CD8-positive, alpha-beta memory T cell (primary cell): Measurements from ENCODE around the gene AADACL3. TPM values are rescaled to one million over a fixed set of nuclear protein-coding genes. Genes with fewer than 3 reads are reported as not detected.
"Not testable (repeated sequence)": the region's sequence is repeated elsewhere in the genome, so short reads cannot be mapped to it uniquely, and the experiment has no call there.

ENCODE experiments used
- CTCF ChIA-PET: fragments of 350-600 bp; sonication (Branson Sonifier 250); formaldehyde crosslinking; loops from one replicate; lab custom pipeline; 2021; ENCODE audit warnings: antibody characterized with exemption; lab: Charles Lee
- POLR2A ChIA-PET: fragments of 350-600 bp; sonication (Branson Sonifier 250); formaldehyde crosslinking; loops from one replicate; lab custom pipeline; 2021; ENCODE audit warnings: antibody characterized with exemption; lab: Charles Lee
- DNase-seq, 5 donors: peaks; one replicate each; pipeline versions ENCODE4 v3.0.0 to v3.0.0-alpha.2; 2020 to 2022; ENCODE audit warnings: mixed read lengths in 1 of 5
- H3K27ac ChIP-seq: one replicate; pipeline ENCODE4 v1.7.0; 2013; ENCODE audit warnings: low read depth, mild to moderate bottlenecking, low read length, moderate library complexity
- H3K27me3 ChIP-seq: 2 replicates; pipeline ENCODE4 v1.7.0; 2013; ENCODE audit warnings: low read length, mild to moderate bottlenecking; ENCODE audit not compliant: insufficient read depth, poor library complexity, severe bottlenecking
- H3K36me3 ChIP-seq: 2 replicates; pipeline ENCODE4 v1.7.0; 2013; ENCODE audit warnings: mild to moderate bottlenecking, low read length, moderate library complexity; ENCODE audit not compliant: insufficient read depth
- H3K4me1 ChIP-seq: 2 replicates; pipeline ENCODE4 v1.7.0; 2013; ENCODE audit warnings: mild to moderate bottlenecking, low read length, moderate library complexity; ENCODE audit not compliant: insufficient read depth
- H3K4me3 ChIP-seq: 2 replicates; pipeline ENCODE4 v1.7.0; 2013; ENCODE audit warnings: mild to moderate bottlenecking, low read length
- H3K9me3 ChIP-seq: 2 replicates; pipeline ENCODE4 v1.7.0; 2013; ENCODE audit warnings: mild to moderate bottlenecking, low read length
- H3K27ac Mint-ChIP-seq, 8 donors: one replicate each; pipeline ENCODE4 v1.8.0; 2020 to 2021; ENCODE audit warnings: mixed read lengths in 8 of 8, mild to moderate bottlenecking in 6 of 8, inconsistent platforms in 3 of 8, moderate library complexity in 3 of 8
- H3K27me3 Mint-ChIP-seq, 2 donors: one replicate each; pipeline ENCODE4 v1.8.0; 2020 to 2021; ENCODE audit warnings: mixed read lengths in 2 of 2, mild to moderate bottlenecking in 1 of 2, moderate library complexity in 1 of 2
- H3K36me3 Mint-ChIP-seq, 3 donors: one replicate each; pipeline ENCODE4 v1.8.0; 2020 to 2021; ENCODE audit warnings: mixed read lengths in 3 of 3, inconsistent platforms in 1 of 3, mild to moderate bottlenecking in 1 of 3
- H3K4me1 Mint-ChIP-seq, 3 donors: one replicate each; pipeline ENCODE4 v1.8.0; 2020 to 2021; ENCODE audit warnings: mixed read lengths in 3 of 3, inconsistent platforms in 1 of 3, mild to moderate bottlenecking in 1 of 3
- H3K4me3 Mint-ChIP-seq, 7 donors: one replicate each; pipeline ENCODE4 v1.8.0; 2020 to 2021; ENCODE audit warnings: mixed read lengths in 7 of 7, mild to moderate bottlenecking in 6 of 7, moderate library complexity in 4 of 7, inconsistent platforms in 2 of 7
- H3K9me3 Mint-ChIP-seq, 5 donors: one replicate each; pipeline ENCODE4 v1.8.0; 2020 to 2022; ENCODE audit warnings: mixed read lengths in 5 of 5, mild to moderate bottlenecking in 3 of 5, moderate library complexity in 2 of 5, inconsistent platforms in 1 of 5
- polyA plus RNA-seq: library from polyadenylated mRNA; unstranded; fragments of 300-500 nt; fragmentation: Illumina TruSeq; gene quantifications from one replicate; pipeline ENCODE4 v1.2.3, GENCODE V29; 2021
- total RNA-seq, 2 experiments: library from RNA; stranded (reverse); gene quantifications; one replicate each; pipeline ENCODE4 v1.2.3, GENCODE V29; 2021

Gene AADACL3
- total and polyA plus RNA-seq, 3 experiments from 2014 or later: not detected

DNA sequence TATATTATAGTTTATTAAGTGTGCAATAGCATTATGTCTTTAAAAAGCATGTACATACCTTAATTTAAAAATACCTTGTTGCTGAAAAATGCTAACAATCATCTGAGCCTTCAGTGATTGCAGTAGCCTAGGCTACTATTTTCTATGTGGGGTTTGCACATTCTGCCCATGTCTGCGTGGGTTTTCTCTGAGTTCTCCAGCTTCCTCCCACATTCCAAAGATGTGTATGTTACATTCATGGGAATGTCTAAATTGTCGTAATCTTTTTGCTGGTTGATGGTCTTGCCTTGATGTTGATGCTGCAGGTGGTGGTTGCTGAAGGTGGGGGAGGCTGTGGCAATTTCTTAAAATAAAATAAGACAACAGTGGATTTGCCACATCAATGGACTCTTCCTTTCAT lies 12.5 kb downstream of the AADACL3 start:
- Histone ChIP-seq H3K4me3 (no peak overlapping the region), H3K36me3 (no peaks in the 10 kb centered on the region), H3K27me3 (no peaks in the 10 kb centered on the region), H3K4me1 (no peaks in the 10 kb centered on the region), H3K27ac (no peak overlapping the region), H3K9me3 (no peaks in the 10 kb centered on the region)
- Mint-ChIP-seq H3K9me3 (peaks cover 12 to 33% (median 23%) of the 10 kb centered on the region in 5 donors), H3K27me3 (peaks cover 32 to 66% of the 10 kb centered on the region in 2 donors), H3K36me3 (peaks cover 0 to 8% (median 0%) of the 10 kb centered on the region in 3 donors), H3K27ac (no peak overlapping the region), H3K4me1 (no peaks in the 10 kb centered on the region), H3K4me3 (no peak overlapping the region)
- ChIA-PET POLR2A (no interaction called here), CTCF (no interaction called here)
- no peak for DNase-seq

DNA sequence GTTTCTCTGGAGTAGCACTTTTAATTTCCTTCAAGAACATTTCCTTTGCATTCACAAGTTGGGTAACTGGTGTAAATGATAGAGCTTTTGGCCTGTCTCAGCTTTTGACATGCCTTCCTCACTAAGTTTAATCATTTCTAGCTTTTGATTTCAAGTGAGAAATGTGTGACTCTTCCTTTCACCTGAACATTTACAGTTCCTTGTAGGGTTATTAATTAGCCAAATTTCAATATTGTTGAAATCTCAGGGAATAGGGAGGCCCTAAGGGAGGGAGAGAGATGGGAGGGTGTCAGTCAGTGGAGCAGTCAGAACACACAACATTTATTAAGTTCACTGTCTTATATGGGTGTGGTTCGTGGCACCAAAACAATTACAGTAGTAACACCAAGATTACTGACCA lies 14.2 kb downstream of the AADACL3 start:
- H3K27ac ChIP-seq: no peak overlapping the region
- no peaks in the 10 kb centered on the region for H3K4me1 ChIP-seq
- Mint-ChIP-seq H3K9me3 (peaks cover 12 to 37% (median 30%) of the 10 kb centered on the region in 5 donors), H3K36me3 (peaks cover 0 to 8% (median 0%) of the 10 kb centered on the region in 3 donors), H3K4me3 (no peak overlapping the region), H3K27ac (no peak overlapping the region), H3K4me1 (no peaks in the 10 kb centered on the region), H3K27me3 (peaks cover 41 to 74% of the 10 kb centered on the region in 2 donors)
- H3K4me3 ChIP-seq: no peak overlapping the region
- no peaks in the 10 kb centered on the region for H3K9me3 ChIP-seq
- no peaks in the 10 kb centered on the region for H3K36me3 ChIP-seq
- no peak for DNase-seq
- H3K27me3 ChIP-seq: no peaks in the 10 kb centered on the region
- ChIA-PET POLR2A (no interaction called here), CTCF (no interaction called here)

DNA sequence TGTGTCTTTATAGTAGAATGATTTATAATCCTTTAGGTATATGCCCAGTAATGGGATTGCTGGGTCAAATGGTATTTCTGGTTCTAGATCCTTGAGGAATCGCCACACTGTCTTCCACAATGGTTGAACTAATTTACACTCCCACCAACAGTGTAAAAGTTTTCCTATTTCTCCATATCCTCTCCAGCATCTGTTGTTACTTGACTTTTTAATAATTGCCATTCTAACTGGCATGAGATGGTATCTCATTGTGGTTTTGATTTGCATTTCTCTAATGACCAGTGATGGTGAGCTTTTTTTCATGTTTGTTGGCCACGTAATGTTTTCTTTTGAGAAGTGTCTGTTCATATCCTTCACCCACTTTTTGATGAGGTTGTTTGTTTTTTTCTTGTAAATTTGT lies 15.2 kb downstream of the AADACL3 start:
- CTCF ChIA-PET, H3K27ac ChIP-seq, H3K36me3 ChIP-seq, H3K9me3 ChIP-seq, H3K27me3 ChIP-seq, H3K4me3 ChIP-seq, H3K4me1 Mint-ChIP-seq, H3K4me3 Mint-ChIP-seq, DNase-seq, H3K4me1 ChIP-seq, POLR2A ChIA-PET, H3K27ac Mint-ChIP-seq, H3K36me3 Mint-ChIP-seq: not testable (repeated sequence)
- Mint-ChIP-seq H3K27me3 (peaks cover 43 to 76% of the 10 kb centered on the region in 2 donors), H3K9me3 (peaks cover 17 to 42% (median 35%) of the 10 kb centered on the region in 5 donors)

DNA sequence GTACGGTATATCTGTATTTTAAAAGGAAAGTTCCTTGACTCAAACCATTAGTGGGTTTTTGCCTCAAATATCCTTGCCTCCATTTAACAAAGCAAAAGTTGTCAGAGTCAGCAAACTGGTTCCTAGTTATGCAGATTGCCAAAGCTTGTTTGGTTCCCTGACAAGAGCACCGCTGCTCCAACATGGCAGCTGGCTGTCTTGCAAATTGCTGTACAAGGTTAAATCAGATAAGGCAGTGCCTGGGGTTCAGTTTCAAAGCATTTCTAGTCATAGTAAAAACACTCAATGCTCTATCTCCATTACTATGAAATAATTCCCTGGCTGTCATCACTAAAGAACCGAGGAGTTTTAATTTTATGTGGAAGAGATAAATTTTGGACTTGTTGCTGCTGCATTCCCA lies 18.7 kb downstream of the AADACL3 start:
- peaks cover 40 to 87% of the 10 kb centered on the region in 2 donors for H3K27me3 Mint-ChIP-seq
- no peak overlapping the region for H3K4me3 Mint-ChIP-seq
- peaks cover 28 to 56% (median 46%) of the 10 kb centered on the region in 5 donors for H3K9me3 Mint-ChIP-seq
- no peak overlapping the region for H3K27ac ChIP-seq
- CTCF ChIA-PET: no interaction called here
- no peaks in the 10 kb centered on the region for H3K9me3 ChIP-seq
- POLR2A ChIA-PET: no interaction called here
- no peak overlapping the region for H3K4me3 ChIP-seq
- no peak overlapping the region for H3K27ac Mint-ChIP-seq
- no peaks in the 10 kb centered on the region for H3K4me1 ChIP-seq
- no peak for DNase-seq
- no peaks in the 10 kb centered on the region for H3K4me1 Mint-ChIP-seq
- H3K27me3 ChIP-seq: peaks cover 7% of the 10 kb centered on the region
- peaks cover 0 to 17% (median 1%) of the 10 kb centered on the region in 3 donors for H3K36me3 Mint-ChIP-seq
- H3K36me3 ChIP-seq: no peaks in the 10 kb centered on the region

DNA sequence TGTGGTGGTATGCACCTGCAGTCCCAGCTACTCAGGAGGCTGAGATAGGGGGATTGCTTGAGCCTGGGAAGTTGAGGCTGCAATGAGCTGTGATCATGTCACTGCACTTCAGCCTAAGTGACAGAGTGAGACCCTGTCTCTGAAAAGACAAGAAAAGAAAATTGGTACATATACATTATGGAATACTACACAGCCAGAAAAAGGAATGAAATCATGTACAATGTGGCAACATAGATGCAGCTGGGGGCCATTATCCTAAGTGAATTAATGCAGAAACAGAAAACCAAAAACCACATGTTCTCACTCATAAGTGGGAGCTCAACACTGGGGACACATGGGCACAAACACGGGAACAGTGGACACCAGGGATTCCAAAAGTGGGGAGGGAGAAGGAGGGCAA lies 23.0 kb downstream of the AADACL3 start:
- H3K4me3 ChIP-seq: no peak overlapping the region
- H3K36me3 ChIP-seq: no peaks in the 10 kb centered on the region
- Mint-ChIP-seq H3K36me3 (peaks cover 0 to 9% (median 1%) of the 10 kb centered on the region in 3 donors), H3K4me3 (no peak overlapping the region), H3K4me1 (no peaks in the 10 kb centered on the region), H3K9me3 (peaks cover 16 to 31% (median 17%) of the 10 kb centered on the region in 5 donors), H3K27ac (no peak overlapping the region), H3K27me3 (peaks cover 18 to 82% of the 10 kb centered on the region in 2 donors)
- ChIA-PET POLR2A (no interaction called here), CTCF (no interaction called here)
- no peak for DNase-seq
- no peaks in the 10 kb centered on the region for H3K4me1 ChIP-seq
- no peak overlapping the region for H3K27ac ChIP-seq
- no peaks in the 10 kb centered on the region for H3K9me3 ChIP-seq
- peaks cover 7% of the 10 kb centered on the region for H3K27me3 ChIP-seq

DNA sequence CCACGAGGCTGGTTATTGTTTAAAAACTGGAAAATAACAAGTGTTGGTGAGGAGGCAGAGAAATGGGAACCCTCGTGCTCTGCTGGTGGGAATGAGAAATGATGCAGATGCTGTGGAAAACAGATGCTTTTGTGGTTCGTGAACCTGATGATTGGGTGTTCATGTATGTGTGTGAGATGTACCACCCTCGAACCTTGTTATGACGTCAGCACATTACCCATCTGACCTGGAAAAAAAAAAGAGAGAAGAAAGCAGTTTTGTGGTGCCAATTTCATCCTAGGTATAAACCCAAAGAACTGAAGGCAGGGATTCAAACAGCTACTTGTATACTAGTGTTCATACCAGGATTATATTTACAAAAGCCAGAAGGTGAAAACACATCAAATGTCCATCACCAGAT lies 23.7 kb downstream of the AADACL3 start:
- no peak overlapping the region for H3K27ac Mint-ChIP-seq
- H3K4me3 Mint-ChIP-seq: no peak overlapping the region
- Histone ChIP-seq H3K27ac (no peak overlapping the region), H3K36me3 (no peaks in the 10 kb centered on the region), H3K9me3 (no peaks in the 10 kb centered on the region), H3K4me3 (no peak overlapping the region), H3K4me1 (no peaks in the 10 kb centered on the region), H3K27me3 (peaks cover 7% of the 10 kb centered on the region)
- H3K4me1 Mint-ChIP-seq: no peaks in the 10 kb centered on the region
- no peak for DNase-seq
- H3K36me3 Mint-ChIP-seq: peaks cover 0 to 9% (median 1%) of the 10 kb centered on the region in 3 donors
- peaks cover 16 to 82% of the 10 kb centered on the region in 2 donors for H3K27me3 Mint-ChIP-seq
- peaks cover 16 to 30% (median 16%) of the 10 kb centered on the region in 5 donors for H3K9me3 Mint-ChIP-seq
- ChIA-PET POLR2A (no interaction called here), CTCF (no interaction called here)

DNA sequence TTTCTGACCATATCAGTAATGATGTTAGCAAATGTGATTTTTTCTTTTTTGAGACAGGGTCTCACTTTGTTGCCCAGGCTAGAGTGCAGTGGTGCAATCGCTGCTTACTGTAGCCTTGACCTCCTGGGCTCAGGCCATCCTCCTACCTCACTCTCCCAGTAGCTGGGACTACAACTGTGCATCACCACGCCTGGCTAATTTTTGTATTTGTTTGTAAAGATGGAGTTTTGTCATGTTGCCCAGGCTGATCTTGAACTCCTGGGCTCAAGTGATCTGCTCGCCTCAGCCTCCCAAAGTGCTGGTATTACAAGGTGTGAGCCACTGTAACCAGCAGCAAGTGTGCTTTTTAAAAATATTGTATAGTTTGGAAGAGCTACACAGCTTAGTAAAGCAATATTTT lies 26.0 kb downstream of the AADACL3 start:
- POLR2A ChIA-PET: no interaction called here

DNA sequence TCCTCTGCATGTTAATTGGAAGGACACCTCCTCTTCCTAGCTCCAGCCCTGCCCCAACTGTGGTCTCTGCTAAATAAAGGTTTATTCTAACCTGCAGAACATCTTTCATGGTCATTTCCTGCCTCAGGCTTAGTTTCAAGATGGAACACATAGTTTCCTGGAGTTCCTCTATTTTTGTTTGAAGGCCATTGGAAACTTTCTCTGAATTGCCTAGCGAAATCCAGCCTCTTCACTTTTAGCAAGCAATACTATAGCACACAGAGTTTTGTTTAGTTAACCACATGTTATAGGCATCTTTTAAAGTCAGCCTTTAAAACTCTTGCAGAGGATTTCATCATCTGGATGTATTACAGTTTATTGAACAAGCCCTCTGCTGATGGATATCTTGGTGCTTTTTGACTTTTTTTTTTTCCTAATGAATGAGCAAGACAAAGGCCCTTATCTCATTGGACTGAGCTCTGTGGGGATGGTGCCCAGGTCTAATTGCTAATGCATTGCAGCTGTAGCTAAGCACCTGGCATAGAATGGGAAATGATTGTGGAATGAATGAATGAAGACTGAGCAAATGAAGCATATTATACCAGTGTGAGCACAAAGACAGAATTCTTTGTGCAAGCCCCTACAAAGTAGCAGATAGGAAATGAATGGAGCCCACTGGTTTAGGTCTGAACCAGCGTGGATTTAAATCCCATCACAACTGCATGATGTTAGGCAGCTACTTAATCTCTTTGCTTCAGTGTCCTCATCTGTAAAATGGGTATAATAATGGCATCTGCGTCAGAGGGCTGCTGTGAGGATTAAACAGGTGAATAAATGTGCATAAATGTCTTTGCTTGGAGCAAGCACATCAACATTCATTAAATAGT lies 29.4 kb downstream of the AADACL3 start:
- Mint-ChIP-seq H3K27ac (no peak overlapping the region), H3K9me3 (peaks cover 16 to 39% (median 32%) of the 10 kb centered on the region in 5 donors), H3K36me3 (peaks cover 1 to 9% (median 2%) of the 10 kb centered on the region in 3 donors), H3K27me3 (peaks cover 24 to 68% of the 10 kb centered on the region in 2 donors), H3K4me1 (no peaks in the 10 kb centered on the region), H3K4me3 (no peak overlapping the region)
- Histone ChIP-seq H3K27ac (no peak overlapping the region), H3K4me3 (no peak overlapping the region), H3K9me3 (peaks cover 11% of the 10 kb centered on the region), H3K36me3 (no peaks in the 10 kb centered on the region), H3K4me1 (no peaks in the 10 kb centered on the region), H3K27me3 (no peaks in the 10 kb centered on the region)
- CTCF ChIA-PET: no interaction called here
- POLR2A ChIA-PET: no interaction called here
- DNase-seq: no peak

More for the DNA sequence above, 26.0 kb downstream of the AADACL3 start:
- Histone ChIP-seq H3K4me3 (no peak overlapping the region), H3K27ac (no peak overlapping the region), H3K36me3 (no peaks in the 10 kb centered on the region), H3K9me3 (no peaks in the 10 kb centered on the region), H3K27me3 (no peaks in the 10 kb centered on the region), H3K4me1 (no peaks in the 10 kb centered on the region)
- Mint-ChIP-seq H3K4me3 (no peak overlapping the region), H3K36me3 (peaks cover 0 to under 1% (median 0%) of the 10 kb centered on the region in 3 donors), H3K27ac (no peak overlapping the region), H3K4me1 (no peaks in the 10 kb centered on the region), H3K9me3 (peaks cover 4 to 18% (median 10%) of the 10 kb centered on the region in 5 donors), H3K27me3 (peaks cover 14 to 79% of the 10 kb centered on the region in 2 donors)
- CTCF ChIA-PET: no interaction called here
- DNase-seq: no peak
